K562 (cell line): ENCODE measurements around the gene ERCC1. TPM values are rescaled to one million over a fixed set of nuclear protein-coding genes. Genes with fewer than 3 reads are reported as not detected.

ENCODE experiments used
- E2F3 ChIP-seq: fragments of 250-450 bp; sonication (Bioruptor Pico); IDR thresholded peaks from 2 replicates; pipeline ENCODE4 v1.4.0; 2020; ENCODE audit warnings: mild to moderate bottlenecking
- E2F4 ChIP-seq: sonication (generic); formaldehyde crosslinking; IDR thresholded peaks from 2 replicates; pipeline ENCODE4 v1.8.0; 2022; ENCODE audit warnings: mild to moderate bottlenecking, low read depth, missing genetic modification reagents
- GABPA ChIP-seq: fragments of 200-800 bp; sonication (Bioruptor generic); conservative IDR thresholded peaks from 2 replicates; pipeline ENCODE4 v1.6.1; 2016; ENCODE audit warnings: low read depth, missing genetic modification characterization, missing compliant biosample characterization
- GTF2A2 ChIP-seq: IDR thresholded peaks from 2 replicates; pipeline ENCODE4 v1.6.1; 2016; ENCODE audit warnings: mild to moderate bottlenecking, missing genetic modification characterization, missing compliant biosample characterization
- NFE2 ChIP-seq: IDR thresholded peaks from 2 replicates; pipeline ENCODE4 v1.6.1; 2014; ENCODE audit warnings: antibody characterized with exemption, low read depth
- POLR2H ChIP-seq: IDR thresholded peaks from 2 replicates; pipeline ENCODE4 v1.6.1; 2016; ENCODE audit warnings: missing genetic modification characterization, low read depth, mild to moderate bottlenecking, control low read depth, missing compliant biosample characterization, moderate library complexity
- SIN3B ChIP-seq: fragments of 450-650 bp; IDR thresholded peaks from 2 replicates; pipeline ENCODE4 v1.6.1; 2017; ENCODE audit warnings: low read depth, mild to moderate bottlenecking, moderate library complexity
- TFAP4 ChIP-seq: sonication (generic); formaldehyde crosslinking; IDR thresholded peaks from 2 replicates; pipeline ENCODE4 v1.8.0; 2022; ENCODE audit warnings: missing genetic modification reagents, mild to moderate bottlenecking, moderate library complexity, borderline replicate concordance
- ZKSCAN1 ChIP-seq: fragments of 150-350 bp; IDR thresholded peaks from 2 replicates; pipeline ENCODE4 v1.6.1; 2016; ENCODE audit warnings: low read depth, low read length
- ZMIZ1 ChIP-seq, 2 experiments: fragments of 150-350 bp in 1 of 2; IDR thresholded peaks; 2 replicates each; pipeline ENCODE4 v1.6.1; 2012 to 2016; ENCODE audit warnings: low read depth in 2 of 2, low read length in 2 of 2, mild to moderate bottlenecking in 1 of 2, moderate library complexity in 1 of 2
- ZNF174 ChIP-seq: fragments of 250-450 bp; sonication (Bioruptor Pico); IDR thresholded peaks from 2 replicates; pipeline ENCODE4 v1.4.0; 2020; ENCODE audit warnings: mild to moderate bottlenecking
- ZNF318 ChIP-seq, 2 experiments: fragments of 450-650 bp; IDR thresholded peaks; 2 replicates each; pipeline ENCODE4 v1.6.1; 2016; ENCODE audit warnings: mild to moderate bottlenecking in 2 of 2, borderline replicate concordance in 1 of 2, low read depth in 1 of 2, moderate library complexity in 1 of 2
- polyA plus RNA-seq, 8 experiments: library from polyadenylated mRNA; depleted of rRNA in 4 of 8; stranded (reverse) in 5 of 8; unstranded in 3 of 8; fragments of >200 nt; fragmentation: Nextera tagmentation in 2 of 8; fragmentation: Illumina TruSeq in 1 of 8; extraction: Ambion mirVana in 2 of 8; extraction: Trizol in 1 of 8; gene quantifications; 2 replicates each; pipeline versions ENCODE4 v1.2.1 to v1.2.3, GENCODE V29; 2011 to 2014; ENCODE audit warnings: inconsistent platforms in 1 of 8, missing spikeins in 1 of 8
- total RNA-seq, 7 experiments: library from RNA; depleted of rRNA in 6 of 7; stranded (reverse); fragments of >200 nt in 6 of 7; fragmentation: Illumina TruSeq in 2 of 7; extraction: Trizol in 2 of 7; gene quantifications; 2 replicates each; pipeline versions ENCODE4 v1.2.1 to v1.2.3, GENCODE V29; 2011 to 2021; ENCODE audit warnings: low replicate concordance in 1 of 7

The ERCC1 gene
- total and polyA plus RNA-seq, 9 of the 15 experiments (the other 6 are each of a cell fraction or from before 2014, with no cell fraction given) = 9.3 to 92.6 (median 60.0) TPM

- peak; percentile 76 for TF ChIP-seq TFAP4
- peak; percentile 57; the same call in 1 of the 2 replicates for TF ChIP-seq GABPA (tag)
- no peak for TF ChIP-seq ZKSCAN1
- 0 out of 2 replicates have a peak, but pooled peaks have one; percentile 6 for TF ChIP-seq NFE2
- TF ChIP-seq POLR2H (tag) = no peak
- TF ChIP-seq E2F4 = 0 out of 2 replicates have a peak, but pooled peaks have one; percentile 15
- TF ChIP-seq ZNF174 = no peak
- peak in 1 of 2 experiments; percentile 49; a peak in 1 of 4 replicates for TF ChIP-seq ZMIZ1 (IDR thresholded peaks at IDR 0.05; ENCODE audit: low read depth in 2 of 2, low read length in 2 of 2)
- no peak for TF ChIP-seq E2F3
- peak in 1 of 2 experiments; percentile 22; a peak in 1 of 4 replicates for TF ChIP-seq ZNF318 (IDR thresholded peaks at IDR 0.05; ENCODE audit: borderline replicate concordance in 1 of 2, low read depth in 1 of 2)
- TF ChIP-seq GTF2A2 (tag) = no peak
- peak; percentile 63 for TF ChIP-seq SIN3B
Observed at GRCh38 chr19:45406226-45407090, 17.3 kb downstream of the ERCC1 start, which contains the start of gene POLR1G (continued).
